IMR-90 (cell line): Measurements from ENCODE around the gene ATG10. TPM values are rescaled to one million over a fixed set of nuclear protein-coding genes. Genes with fewer than 3 reads are reported as not detected.

Source experiments
- ATAC-seq: fragments of 200-7000 bp; cut with Tn5 transposase; 2 replicates; pipeline ENCODE4 v1.9.1; 2020; ENCODE audit warnings: low read depth, mild to moderate bottlenecking, moderate library complexity
- BruUV-seq: library from RNA; stranded (reverse); fragments of 400-500 nt; replicated peaks from 2 replicates; lab custom pipeline; 2021; lab: Mats Ljungman, UMichigan
- CTCF ChIA-PET: fragments of 300-600 bp; formaldehyde crosslinking; extraction: SDS; loops from one replicate; lab custom pipeline; 2021; ENCODE audit warnings: antibody characterized with exemption; lab: Yijun Ruan, JAX
- POLR2A ChIA-PET: fragments of 300-600 bp; sonication (Branson Sonifier 250); formaldehyde crosslinking; loops from one replicate; lab custom pipeline; 2022; ENCODE audit warnings: antibody characterized with exemption; ENCODE audit not compliant: unreplicated experiment; lab: Charles Lee
- DNase-seq: peaks from one replicate; pipeline ENCODE4 v3.0.0; 2013
- H2AFZ ChIP-seq: replicated peaks from 2 replicates; pipeline ENCODE3; 2013; ENCODE audit warnings: low read length, mild to moderate bottlenecking; ENCODE audit not compliant: poor library complexity
- H2AK5ac ChIP-seq: 2 replicates; pipeline ENCODE4 v1.6.1; 2013; ENCODE audit warnings: low read depth, low read length, inconsistent platforms
- H2AK9ac ChIP-seq: replicated peaks from 2 replicates; pipeline ENCODE3; 2013; ENCODE audit warnings: mild to moderate bottlenecking, low read depth, low read length, moderate library complexity; ENCODE audit not compliant: poor library complexity
- H2BK120ac ChIP-seq: 2 replicates; pipeline ENCODE4 v1.6.1; 2013; ENCODE audit warnings: low read depth, low read length, inconsistent platforms
- H2BK15ac ChIP-seq: 3 replicates; pipeline ENCODE4 v1.6.1; 2013; ENCODE audit warnings: low read depth, low read length, inconsistent platforms
- H2BK20ac ChIP-seq: 2 replicates; pipeline ENCODE4 v1.6.1; 2013; ENCODE audit warnings: low read depth, mild to moderate bottlenecking, inconsistent platforms, low read length, moderate library complexity
- H2BK5ac ChIP-seq: 2 replicates; pipeline ENCODE4 v1.6.1; 2013; ENCODE audit warnings: mild to moderate bottlenecking, low read depth, low read length, inconsistent platforms; ENCODE audit not compliant: poor library complexity, severe bottlenecking
- H3K14ac ChIP-seq: replicated peaks from 2 replicates; pipeline ENCODE4 v1.6.1; 2013; ENCODE audit warnings: low read depth, low read length, inconsistent platforms
- H3K18ac ChIP-seq: 2 replicates; pipeline ENCODE4 v1.6.1; 2013; ENCODE audit warnings: low read depth, low read length, control low read depth
- H3K23ac ChIP-seq: 2 replicates; pipeline ENCODE4 v1.6.1; 2013; ENCODE audit warnings: low read depth, low read length, inconsistent platforms
- H3K27ac ChIP-seq: 2 replicates; pipeline ENCODE4 v1.5.1; 2013; ENCODE audit warnings: mild to moderate bottlenecking, control low read depth, low read length; ENCODE audit not compliant: insufficient read depth
- H3K27me3 ChIP-seq: 2 replicates; pipeline ENCODE4 v1.6.1; 2013; ENCODE audit warnings: low read length; ENCODE audit not compliant: control insufficient read depth, insufficient read depth
- H3K36me3 ChIP-seq: 2 replicates; pipeline ENCODE4 v1.6.1; 2013; ENCODE audit warnings: low read length, mixed read lengths; ENCODE audit not compliant: control insufficient read depth, insufficient read depth
- H3K4ac ChIP-seq: 2 replicates; pipeline ENCODE4 v1.6.1; 2013; ENCODE audit warnings: low read depth, low read length, inconsistent platforms
- H3K4me1 ChIP-seq: 2 replicates; pipeline ENCODE4 v1.6.1; 2013; ENCODE audit warnings: low read length, mixed read lengths; ENCODE audit not compliant: control insufficient read depth, insufficient read depth
- H3K4me2 ChIP-seq: 2 replicates; pipeline ENCODE4 v1.6.1; 2013; ENCODE audit warnings: low read depth, mild to moderate bottlenecking, control low read depth, low read length, moderate library complexity
- H3K4me3 ChIP-seq: 2 replicates; pipeline ENCODE4 v1.5.1; 2013; ENCODE audit warnings: low read depth, mild to moderate bottlenecking, control low read depth, low read length, moderate library complexity; ENCODE audit not compliant: insufficient read depth
- H3K56ac ChIP-seq: 2 replicates; pipeline ENCODE4 v1.6.1; 2013; ENCODE audit warnings: low read length, inconsistent platforms; ENCODE audit not compliant: insufficient read depth; ENCODE audit errors: extremely low read depth
- H3K79me1 ChIP-seq, 2 experiments: 2 replicates each; pipeline ENCODE4 v1.6.1; 2013; ENCODE audit warnings: low read length in 2 of 2, inconsistent platforms in 1 of 2, low read depth in 1 of 2
- H3K9ac ChIP-seq: 2 replicates; pipeline ENCODE4 v1.6.1; 2013; ENCODE audit warnings: low read depth, low read length, control low read depth
- H3K9me1 ChIP-seq: 2 replicates; pipeline ENCODE4 v1.6.1; 2013; ENCODE audit warnings: low read length, inconsistent platforms; ENCODE audit not compliant: insufficient read depth
- H3K9me3 ChIP-seq: 2 replicates; pipeline ENCODE4 v1.6.1; 2013; ENCODE audit warnings: low read length; ENCODE audit not compliant: control insufficient read depth, insufficient read depth
- H4K20me1 ChIP-seq: 2 replicates; pipeline ENCODE4 v1.6.1; 2013; ENCODE audit warnings: low read length, inconsistent platforms; ENCODE audit not compliant: insufficient read depth
- H4K5ac ChIP-seq: 2 replicates; pipeline ENCODE4 v1.6.1; 2013; ENCODE audit warnings: mild to moderate bottlenecking, low read depth, low read length, control low read depth
- H4K8ac ChIP-seq, 2 experiments: 2 replicates each; pipeline ENCODE4 v1.6.1; 2013; ENCODE audit warnings: low read depth in 2 of 2, low read length in 2 of 2, control low read depth in 1 of 2, inconsistent platforms in 1 of 2
- H4K91ac ChIP-seq: 2 replicates; pipeline ENCODE4 v1.6.1; 2013; ENCODE audit warnings: low read depth, low read length, inconsistent platforms; ENCODE audit not compliant: insufficient read depth
- MAZ ChIP-seq: IDR thresholded peaks from 2 replicates; pipeline ENCODE4 v1.6.1; 2012; ENCODE audit warnings: low read depth, mild to moderate bottlenecking, low read length, improper control_type of control experiment, moderate library complexity, borderline replicate concordance
- RAD21 ChIP-seq: IDR thresholded peaks from 2 replicates; pipeline ENCODE4 v1.6.1; 2012; ENCODE audit warnings: low read length, improper control_type of control experiment
- SMC3 ChIP-seq: fragments of 150-350 bp; IDR thresholded peaks from 2 replicates; pipeline ENCODE4 v1.6.1; 2016; ENCODE audit warnings: low read depth, mild to moderate bottlenecking, antibody characterized with exemption, low read length, moderate library complexity
- WGBS, 2 experiments: methylation state at CpG; one replicate each; pipeline versions ENCODE4 v1.1.5 to v1.1.7; 2013; ENCODE audit warnings: missing lambda C conversion rate in 2 of 2; ENCODE audit not compliant: insufficient read length in 1 of 2; ENCODE audit errors: extremely low coverage in 2 of 2; 5-methylcytosine and 5-hydroxymethylcytosine counted together
- dilution Hi-C: fragments of 300-500 bp; cut with HindIII; formaldehyde crosslinking; loops from one replicate; pipeline ENCODE4 v1.14.3; 2018; ENCODE audit warnings: low sequenced_read_pairs; ENCODE audit not compliant: unreplicated experiment
- in situ Hi-C: fragments of 300-500 bp; cut with MboI; formaldehyde crosslinking; loops from 3 replicates; pipeline ENCODE4 v1.14.3; 2019; ENCODE audit warnings: low sequenced_read_pairs, inconsistent platforms, mixed read lengths
- intact Hi-C: fragments of 100-400 bp; cut with micrococcal nuclease; formaldehyde crosslinking; loops from 2 replicates; pipeline ENCODE4 v1.10.0; 2022
- polyA plus RNA-seq, 3 experiments: library from polyadenylated mRNA; depleted of rRNA; stranded (reverse); fragments of >200 nt; gene quantifications; 2 replicates each; pipeline ENCODE4 v1.2.3, GENCODE V29; 2012; ENCODE audit warnings: low replicate concordance in 1 of 3
- total RNA-seq: library from RNA; depleted of rRNA; stranded (reverse); fragments of >200 nt; gene quantifications from 2 replicates; pipeline ENCODE4 v1.2.3, GENCODE V29; 2012
- TF ChIP-seq, protein P1 (sequence below): conservative IDR thresholded peaks from 2 replicates; pipeline ENCODE4 v1.5.1; 2012; ENCODE audit warnings: mild to moderate bottlenecking, low read depth, low read length, improper control_type of control experiment

ATG10 gene
- total and polyA plus RNA-seq, 2 of the 4 experiments (the other 2 are of a cell fraction), result 3.4 to 8.1 TPM

DNA sequence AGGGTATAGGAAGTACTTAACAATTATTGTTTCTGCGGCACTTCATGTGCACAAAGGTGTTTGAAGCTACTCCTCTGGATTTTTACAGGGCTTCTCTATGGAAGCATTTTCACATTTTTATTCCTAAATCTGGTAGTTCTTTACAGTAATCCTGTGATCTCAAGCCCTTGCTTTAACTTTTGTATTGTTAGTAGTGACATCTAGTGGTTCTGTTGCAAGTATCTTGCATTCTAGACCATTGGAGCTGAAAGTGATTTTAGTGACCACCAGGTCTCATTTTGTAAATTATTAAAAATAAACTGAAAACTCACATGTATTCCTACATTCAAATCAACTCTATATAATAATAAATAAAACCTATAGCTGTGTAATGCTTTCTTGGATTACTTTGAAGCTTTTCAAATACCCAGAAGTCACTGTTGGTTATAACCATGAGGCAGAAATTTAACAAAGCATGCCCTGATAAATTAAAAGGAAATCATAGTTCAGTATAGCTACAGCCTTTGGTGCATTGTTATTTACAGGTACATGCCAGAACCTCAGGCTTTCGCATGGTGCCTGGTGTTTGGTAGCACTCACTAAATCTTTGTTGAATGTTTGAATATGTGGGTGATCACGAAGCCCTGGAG lies 287.5 kb downstream of the ATG10 start:
- no TSS peak for BruUV-seq
- H3K18ac ChIP-seq, result no peak overlapping the region
- no peak overlapping the region for H4K91ac ChIP-seq
- no peak overlapping the region for H2BK20ac ChIP-seq
- CTCF ChIA-PET, result interaction anchor here (0.6 to 1.7 kb wide), 6 partner anchors 9 to 33 kb away, joined by 3 to 5 read pairs (median 3); partner anchors contain the start of gene RPS23
- H3K27ac ChIP-seq, result no peak overlapping the region
- no peaks in the 10 kb centered on the region for H3K36me3 ChIP-seq
- H3K9me3 ChIP-seq, result no peaks in the 10 kb centered on the region
- H3K56ac ChIP-seq, result no peak overlapping the region
- no peaks in the 10 kb centered on the region for H3K79me1 ChIP-seq
- DNase-seq, result peak; percentile 47
- dilution Hi-C loops (no loop called here), in situ Hi-C loops (no loop called here), intact Hi-C loops (loop anchor here (10.0 kb wide), 1 partner anchor 754 kb away; no protein-coding TSS in a partner anchor)
- H2BK5ac ChIP-seq, result no peak overlapping the region
- H4K20me1 ChIP-seq, result no peaks in the 10 kb centered on the region
- no peak overlapping the region for H3K4ac ChIP-seq
- no peak overlapping the region for H2BK15ac ChIP-seq
- TF ChIP-seq MAZ (no peak), RAD21 (peak; percentile 45), SMC3 (peak; percentile 21; the same call in 1 of the 2 replicates)
- TF ChIP-seq, protein P1, sequence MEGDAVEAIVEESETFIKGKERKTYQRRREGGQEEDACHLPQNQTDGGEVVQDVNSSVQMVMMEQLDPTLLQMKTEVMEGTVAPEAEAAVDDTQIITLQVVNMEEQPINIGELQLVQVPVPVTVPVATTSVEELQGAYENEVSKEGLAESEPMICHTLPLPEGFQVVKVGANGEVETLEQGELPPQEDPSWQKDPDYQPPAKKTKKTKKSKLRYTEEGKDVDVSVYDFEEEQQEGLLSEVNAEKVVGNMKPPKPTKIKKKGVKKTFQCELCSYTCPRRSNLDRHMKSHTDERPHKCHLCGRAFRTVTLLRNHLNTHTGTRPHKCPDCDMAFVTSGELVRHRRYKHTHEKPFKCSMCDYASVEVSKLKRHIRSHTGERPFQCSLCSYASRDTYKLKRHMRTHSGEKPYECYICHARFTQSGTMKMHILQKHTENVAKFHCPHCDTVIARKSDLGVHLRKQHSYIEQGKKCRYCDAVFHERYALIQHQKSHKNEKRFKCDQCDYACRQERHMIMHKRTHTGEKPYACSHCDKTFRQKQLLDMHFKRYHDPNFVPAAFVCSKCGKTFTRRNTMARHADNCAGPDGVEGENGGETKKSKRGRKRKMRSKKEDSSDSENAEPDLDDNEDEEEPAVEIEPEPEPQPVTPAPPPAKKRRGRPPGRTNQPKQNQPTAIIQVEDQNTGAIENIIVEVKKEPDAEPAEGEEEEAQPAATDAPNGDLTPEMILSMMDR, result peak; percentile 57
- no peak overlapping the region for H3K14ac ChIP-seq
- H2AK5ac ChIP-seq, result no peak overlapping the region
- H3K23ac ChIP-seq, result no peak overlapping the region
- H3K9me1 ChIP-seq, result peaks cover 3% of the 10 kb centered on the region
- POLR2A ChIA-PET, result interaction anchor here (0.6 kb wide), 1 partner anchor 469 kb away, joined by 3 read pairs; no protein-coding TSS in a partner anchor
- no peak overlapping the region for H3K9ac ChIP-seq
- H4K5ac ChIP-seq, result no peak overlapping the region
- no peak overlapping the region for H3K4me2 ChIP-seq
- H3K27me3 ChIP-seq, result no peaks in the 10 kb centered on the region
- no peak overlapping the region for H3K4me3 ChIP-seq
- peaks cover 1% of the 10 kb centered on the region; the same call in 1 of the 2 replicates for H3K4me1 ChIP-seq
- ATAC-seq, result peak; percentile 84
- no peak overlapping the region for H2BK120ac ChIP-seq
- H2AK9ac ChIP-seq, result no peak overlapping the region
- WGBS, 2 experiments, result 100% methylated on average over 1 of the region's 3 CpGs; no CpG with 5 or more reads in 1 of the 2 experiments
- no peak overlapping the region for H2AFZ ChIP-seq
- no peak overlapping the region for H4K8ac ChIP-seq
